NCI-H1417 (cell line): ENCODE measurements around the gene ROR1.

Experiments used
- DNase-seq, 3 experiments: peaks; one replicate each; lab custom pipeline; 2025; lab: John Stamatoyannopoulos, UW

Gene ROR1

GRCh38 chr1:64228167-64228957 is 454.5 kb downstream of the ROR1 start:
- DNase-seq, result no peak

GRCh38 chr1:64229307-64229706 is 455.5 kb downstream of the ROR1 start:
- DNase-seq, result peak in 2 of 3 experiments; percentile 36 to 95
